WTC11 (cell line): Measurements from ENCODE around the gene D2HGDH.

Experiments
- ATF1 ChIP-seq: sonication (generic); formaldehyde crosslinking; IDR thresholded peaks from 2 replicates; pipeline ENCODE4 v1.8.1; 2023; ENCODE audit warnings: mild to moderate bottlenecking, moderate library complexity, missing genetic modification reagents
- MAX ChIP-seq: sonication (generic); formaldehyde crosslinking; IDR thresholded peaks from 2 replicates; pipeline ENCODE4 v1.8.0; 2022; ENCODE audit warnings: mild to moderate bottlenecking, missing genetic modification reagents
- MXD4 ChIP-seq: fragments of 250-450 bp; sonication (Bioruptor Pico); IDR thresholded peaks from 2 replicates; pipeline ENCODE4 v1.8.0; 2021; ENCODE audit warnings: mild to moderate bottlenecking, moderate library complexity, borderline replicate concordance
- PREB ChIP-seq: sonication (generic); formaldehyde crosslinking; IDR thresholded peaks from 2 replicates; pipeline ENCODE4 v1.8.1; 2022; ENCODE audit warnings: mild to moderate bottlenecking, missing genetic modification reagents, moderate library complexity, borderline replicate concordance
- ZNF219 ChIP-seq: sonication (generic); formaldehyde crosslinking; IDR thresholded peaks from 2 replicates; pipeline ENCODE4 v1.8.0; 2023; ENCODE audit warnings: missing genetic modification reagents, mild to moderate bottlenecking, borderline replicate concordance
- ZNF263 ChIP-seq: sonication (generic); formaldehyde crosslinking; IDR thresholded peaks from 2 replicates; pipeline ENCODE4 v1.8.1; 2022; ENCODE audit warnings: low read depth, mild to moderate bottlenecking, moderate library complexity, missing genetic modification reagents
- TF ChIP-seq, protein P1 (sequence below): fragments of 200-600 bp; IDR thresholded peaks from 2 replicates; pipeline ENCODE4 v1.8.0; 2022; ENCODE audit warnings: antibody characterized with exemption
- TF ChIP-seq, protein P2 (sequence below): sonication (generic); formaldehyde crosslinking; IDR thresholded peaks from 2 replicates; pipeline ENCODE4 v1.8.1; 2022; ENCODE audit warnings: low read depth, missing genetic modification reagents, borderline replicate concordance

- TF ChIP-seq MAX (CRISPR knock-in tag) (no peak), ATF1 (no peak), PREB (CRISPR knock-in tag) (no peak), MXD4 (CRISPR knock-in tag) (no peak), ZNF263 (no peak), ZNF219 (CRISPR knock-in tag) (no peak)
- TF ChIP-seq, protein P1, sequence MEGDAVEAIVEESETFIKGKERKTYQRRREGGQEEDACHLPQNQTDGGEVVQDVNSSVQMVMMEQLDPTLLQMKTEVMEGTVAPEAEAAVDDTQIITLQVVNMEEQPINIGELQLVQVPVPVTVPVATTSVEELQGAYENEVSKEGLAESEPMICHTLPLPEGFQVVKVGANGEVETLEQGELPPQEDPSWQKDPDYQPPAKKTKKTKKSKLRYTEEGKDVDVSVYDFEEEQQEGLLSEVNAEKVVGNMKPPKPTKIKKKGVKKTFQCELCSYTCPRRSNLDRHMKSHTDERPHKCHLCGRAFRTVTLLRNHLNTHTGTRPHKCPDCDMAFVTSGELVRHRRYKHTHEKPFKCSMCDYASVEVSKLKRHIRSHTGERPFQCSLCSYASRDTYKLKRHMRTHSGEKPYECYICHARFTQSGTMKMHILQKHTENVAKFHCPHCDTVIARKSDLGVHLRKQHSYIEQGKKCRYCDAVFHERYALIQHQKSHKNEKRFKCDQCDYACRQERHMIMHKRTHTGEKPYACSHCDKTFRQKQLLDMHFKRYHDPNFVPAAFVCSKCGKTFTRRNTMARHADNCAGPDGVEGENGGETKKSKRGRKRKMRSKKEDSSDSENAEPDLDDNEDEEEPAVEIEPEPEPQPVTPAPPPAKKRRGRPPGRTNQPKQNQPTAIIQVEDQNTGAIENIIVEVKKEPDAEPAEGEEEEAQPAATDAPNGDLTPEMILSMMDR, result no peak
- TF ChIP-seq, protein P2, sequence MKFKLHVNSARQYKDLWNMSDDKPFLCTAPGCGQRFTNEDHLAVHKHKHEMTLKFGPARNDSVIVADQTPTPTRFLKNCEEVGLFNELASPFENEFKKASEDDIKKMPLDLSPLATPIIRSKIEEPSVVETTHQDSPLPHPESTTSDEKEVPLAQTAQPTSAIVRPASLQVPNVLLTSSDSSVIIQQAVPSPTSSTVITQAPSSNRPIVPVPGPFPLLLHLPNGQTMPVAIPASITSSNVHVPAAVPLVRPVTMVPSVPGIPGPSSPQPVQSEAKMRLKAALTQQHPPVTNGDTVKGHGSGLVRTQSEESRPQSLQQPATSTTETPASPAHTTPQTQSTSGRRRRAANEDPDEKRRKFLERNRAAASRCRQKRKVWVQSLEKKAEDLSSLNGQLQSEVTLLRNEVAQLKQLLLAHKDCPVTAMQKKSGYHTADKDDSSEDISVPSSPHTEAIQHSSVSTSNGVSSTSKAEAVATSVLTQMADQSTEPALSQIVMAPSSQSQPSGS, result no peak
Measured at GRCh38 chr2:241759067-241759807, 24.8 kb downstream of the D2HGDH start.
